GM12875 (cell line): ENCODE results near the gene KRT3.
"Not testable (repeated sequence)": the region's sequence is repeated elsewhere in the genome, so short reads cannot be mapped to it uniquely, and the experiment has no call there.

ENCODE experiments used
- H3K4me3 ChIP-seq: one replicate; pipeline ENCODE4 v1.5.1; 2011; ENCODE audit warnings: low read depth, low read length, control low read depth
- CTCF ChIP-seq: IDR thresholded peaks from 2 replicates; pipeline ENCODE4 v1.5.1; 2011; ENCODE audit warnings: low read depth, mild to moderate bottlenecking, control low read depth, inconsistent platforms, low read length, moderate library complexity, borderline replicate concordance; ENCODE audit not compliant: insufficient read depth

KRT3 gene

GRCh38 chr12:52796839-52797528, 1.1 kb upstream of the KRT3 start:
- no peak for TF ChIP-seq CTCF
- no peak overlapping the region for H3K4me3 ChIP-seq

- H3K4me3 ChIP-seq = no peak overlapping the region
- TF ChIP-seq CTCF = no peak
Measured at GRCh38 chr12:52796429-52796794, 495 bp upstream of the KRT3 start.

- not testable (repeated sequence) for H3K4me3 ChIP-seq
Measured at GRCh38 chr12:52795332-52795674, 614 bp downstream of the KRT3 start.

GRCh38 chr12:52794479-52795331, 1.2 kb downstream of the KRT3 start:
- no peak overlapping the region for H3K4me3 ChIP-seq
- TF ChIP-seq CTCF = no peak

GRCh38 chr12:52792185-52793029, 3.5 kb downstream of the KRT3 start:
- TF ChIP-seq CTCF = no peak
- H3K4me3 ChIP-seq = no peak overlapping the region

GRCh38 chr12:52791271-52792184, 4.4 kb downstream of the KRT3 start:
- TF ChIP-seq CTCF = no peak
- no peak overlapping the region for H3K4me3 ChIP-seq
